Measurements from ENCODE around the gene ZFAND2B. TPM values are rescaled to one million over a fixed set of nuclear protein-coding genes. Genes with fewer than 3 reads are reported as not detected.

Gene ZFAND2B
- total RNA-seq, 1 donor from 2014 or later, result 29.8 TPM

DNA sequence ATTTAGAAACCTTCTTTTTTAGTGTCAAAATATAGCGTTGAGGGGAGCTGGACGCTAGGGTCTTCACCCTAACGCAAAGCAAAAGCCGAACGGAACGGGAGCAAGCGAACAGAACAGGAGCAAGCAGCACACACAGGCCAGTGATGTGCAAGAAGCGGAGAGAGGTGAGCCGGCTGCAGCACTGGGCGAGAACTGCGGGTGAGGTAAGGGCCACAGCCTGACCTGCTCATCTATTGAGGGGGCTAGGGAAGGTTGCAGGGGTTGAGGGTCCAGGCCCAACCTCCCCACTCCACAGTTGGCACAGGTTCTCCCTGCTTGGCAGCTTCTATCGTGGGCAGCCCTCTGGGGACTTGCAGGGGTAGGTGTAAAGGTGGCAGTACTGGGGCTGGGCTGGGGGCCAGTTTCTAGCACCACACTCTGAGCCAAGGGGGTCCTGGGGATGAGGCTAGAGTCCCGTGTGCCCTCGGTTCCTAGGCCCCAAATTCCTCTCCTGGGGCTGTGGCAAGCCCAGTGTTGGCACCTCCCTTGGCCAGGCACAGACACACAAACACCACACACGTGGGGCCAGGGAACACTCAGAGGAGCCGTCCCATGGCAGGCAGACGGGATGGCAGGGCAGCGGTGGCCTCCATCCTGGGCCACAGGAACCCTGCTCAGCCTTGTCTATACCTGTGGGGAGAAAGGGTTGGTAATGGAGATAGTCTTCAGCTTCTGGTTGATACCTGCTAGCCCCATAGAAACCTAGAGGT, 13.4 kb downstream of the ZFAND2B start:
- peak overlapping the region; percentile 84 for H3K4me3 Mint-ChIP-seq (ENCODE audit: unreplicated experiment)
- peaks cover 28% of the 10 kb centered on the region for H3K4me1 Mint-ChIP-seq (ENCODE audit: low read depth)
- H3K27ac Mint-ChIP-seq (ENCODE audit: unreplicated experiment), result peak overlapping the region; percentile 45

DNA sequence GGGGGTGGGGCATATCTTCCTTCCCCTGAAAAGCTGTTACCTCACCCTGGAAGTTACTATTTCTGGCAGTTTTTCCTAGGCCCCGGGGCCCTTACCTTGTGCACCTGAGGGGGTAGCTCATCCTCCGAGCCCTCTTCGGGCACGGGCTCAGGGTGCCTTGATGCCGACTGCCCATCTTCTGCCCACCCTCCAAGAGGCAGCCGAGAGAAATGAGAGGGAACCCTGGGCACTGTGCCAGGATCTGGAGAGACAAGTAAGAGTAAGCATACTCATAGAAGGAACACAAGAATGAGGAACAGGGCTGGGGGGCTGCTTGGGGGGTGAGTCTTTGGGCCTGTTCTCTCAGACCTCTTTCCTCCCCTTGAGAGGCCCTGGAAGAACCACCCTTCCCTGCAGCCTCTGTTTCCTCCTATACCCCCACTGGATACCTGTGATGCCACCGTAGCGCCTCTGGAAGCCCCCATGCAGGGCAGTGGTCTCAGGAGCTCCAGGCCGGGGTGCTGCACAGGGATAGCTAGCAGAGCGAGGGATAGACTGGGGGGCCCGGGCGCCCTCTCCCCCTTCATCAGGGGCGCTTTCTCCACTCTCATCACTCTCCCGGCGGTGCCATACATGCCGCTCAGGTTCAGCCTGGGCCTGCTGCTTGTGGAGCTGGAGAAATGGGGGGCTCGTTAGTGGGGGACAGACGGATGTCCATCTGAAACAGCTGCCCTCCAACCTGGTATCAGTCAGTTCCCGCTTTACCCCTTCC, 14.2 kb downstream of the ZFAND2B start:
- TF ChIP-seq, protein P1, sequence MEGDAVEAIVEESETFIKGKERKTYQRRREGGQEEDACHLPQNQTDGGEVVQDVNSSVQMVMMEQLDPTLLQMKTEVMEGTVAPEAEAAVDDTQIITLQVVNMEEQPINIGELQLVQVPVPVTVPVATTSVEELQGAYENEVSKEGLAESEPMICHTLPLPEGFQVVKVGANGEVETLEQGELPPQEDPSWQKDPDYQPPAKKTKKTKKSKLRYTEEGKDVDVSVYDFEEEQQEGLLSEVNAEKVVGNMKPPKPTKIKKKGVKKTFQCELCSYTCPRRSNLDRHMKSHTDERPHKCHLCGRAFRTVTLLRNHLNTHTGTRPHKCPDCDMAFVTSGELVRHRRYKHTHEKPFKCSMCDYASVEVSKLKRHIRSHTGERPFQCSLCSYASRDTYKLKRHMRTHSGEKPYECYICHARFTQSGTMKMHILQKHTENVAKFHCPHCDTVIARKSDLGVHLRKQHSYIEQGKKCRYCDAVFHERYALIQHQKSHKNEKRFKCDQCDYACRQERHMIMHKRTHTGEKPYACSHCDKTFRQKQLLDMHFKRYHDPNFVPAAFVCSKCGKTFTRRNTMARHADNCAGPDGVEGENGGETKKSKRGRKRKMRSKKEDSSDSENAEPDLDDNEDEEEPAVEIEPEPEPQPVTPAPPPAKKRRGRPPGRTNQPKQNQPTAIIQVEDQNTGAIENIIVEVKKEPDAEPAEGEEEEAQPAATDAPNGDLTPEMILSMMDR (IDR thresholded peaks at IDR 0.05), result no peak
- Mint-ChIP-seq H3K27me3 (ENCODE audit: low read depth) (no peaks in the 10 kb centered on the region), H3K4me3 (ENCODE audit: unreplicated experiment) (no peak overlapping the region), H3K9me3 (ENCODE audit: low read depth) (no peaks in the 10 kb centered on the region), H3K4me1 (ENCODE audit: low read depth) (peaks cover 28% of the 10 kb centered on the region), H3K27ac (ENCODE audit: unreplicated experiment) (no peak overlapping the region), H3K36me3 (ENCODE audit: low read depth) (peaks cover 18% of the 10 kb centered on the region)
- no peak for DNase-seq (ENCODE audit: low spot score)

More for the DNA sequence above, 13.4 kb downstream of the ZFAND2B start:
- Mint-ChIP-seq H3K9me3 (ENCODE audit: low read depth) (no peaks in the 10 kb centered on the region), H3K36me3 (ENCODE audit: low read depth) (peaks cover 14% of the 10 kb centered on the region), H3K27me3 (ENCODE audit: low read depth) (no peaks in the 10 kb centered on the region)
- no peak for DNase-seq (ENCODE audit: low spot score)
- TF ChIP-seq, protein P1 (IDR thresholded peaks at IDR 0.05), result no peak

DNA sequence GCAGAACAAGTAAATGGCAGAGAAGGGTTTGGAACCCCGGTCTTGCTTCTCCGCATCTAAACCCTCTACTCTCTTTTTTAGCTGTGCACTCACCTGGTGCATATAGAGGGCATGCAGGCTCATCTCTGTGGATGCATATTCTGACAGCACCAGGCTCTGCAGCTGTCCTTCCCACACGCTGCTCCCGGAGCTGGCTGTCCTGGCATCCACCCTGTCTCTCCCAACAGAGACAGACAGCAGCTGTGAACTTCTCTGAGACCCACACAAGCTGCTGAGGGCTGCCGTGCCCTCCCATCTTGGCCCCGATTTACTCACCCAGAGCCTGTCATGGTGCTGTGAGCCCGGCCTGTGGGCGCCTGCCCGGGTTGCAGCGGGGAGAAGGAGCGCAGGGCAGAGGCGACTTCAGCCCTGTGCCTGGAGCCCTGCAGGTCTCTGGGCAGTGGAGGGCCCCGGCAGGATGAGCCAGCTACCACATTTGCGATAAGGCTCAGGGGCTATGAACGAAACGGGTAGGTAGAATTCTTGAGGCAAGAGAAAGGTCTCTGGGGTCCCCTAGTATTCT, 15.5 kb downstream of the ZFAND2B start:
- Mint-ChIP-seq H3K27me3 (ENCODE audit: low read depth) (no peaks in the 10 kb centered on the region), H3K4me1 (ENCODE audit: low read depth) (peaks cover 26% of the 10 kb centered on the region), H3K9me3 (ENCODE audit: low read depth) (no peaks in the 10 kb centered on the region), H3K27ac (ENCODE audit: unreplicated experiment) (no peak overlapping the region), H3K36me3 (ENCODE audit: low read depth) (peaks cover 21% of the 10 kb centered on the region), H3K4me3 (ENCODE audit: unreplicated experiment) (no peak overlapping the region)
- TF ChIP-seq, protein P1 (IDR thresholded peaks at IDR 0.05), result no peak
- no peak for DNase-seq (ENCODE audit: low spot score)

DNA sequence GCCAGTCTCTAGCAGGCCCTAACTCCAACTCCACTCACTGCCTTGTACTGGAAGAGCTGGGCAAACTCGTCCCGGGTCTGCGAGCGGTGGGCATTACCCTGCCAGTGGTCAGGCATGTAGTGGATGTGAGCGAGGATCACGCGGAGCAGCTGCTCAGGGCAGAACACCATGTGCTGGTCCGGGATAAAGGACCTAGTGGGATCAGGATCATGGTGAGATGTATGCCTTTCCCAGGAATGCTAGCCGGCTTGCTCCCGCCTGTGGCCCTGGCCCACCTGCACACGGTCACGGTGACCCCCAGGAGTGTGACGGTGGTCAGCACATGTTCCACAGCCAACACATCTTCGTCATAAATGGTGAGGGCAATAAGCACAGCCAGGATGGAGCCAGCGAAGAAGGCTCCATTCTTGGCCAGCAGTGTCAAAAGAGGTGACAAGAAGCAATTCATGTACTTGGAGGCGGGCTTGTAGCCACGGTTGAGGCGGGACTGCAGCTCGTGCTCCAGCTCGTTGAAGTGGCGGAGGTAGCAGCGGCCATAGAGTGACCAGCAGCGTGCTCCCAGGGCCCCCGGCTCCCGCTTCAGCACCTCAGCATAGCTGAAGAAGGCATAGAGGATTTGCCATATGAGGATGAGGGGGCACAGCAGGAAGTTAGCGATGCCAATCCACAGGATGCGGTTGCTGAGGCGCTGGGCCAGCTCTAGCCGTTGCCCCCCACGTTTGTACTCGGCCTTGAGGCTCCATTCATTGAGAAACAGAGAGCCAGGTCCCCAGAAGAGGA, 17.4 kb downstream of the ZFAND2B start:
- TF ChIP-seq, protein P1 (IDR thresholded peaks at IDR 0.05), result no peak
- Mint-ChIP-seq H3K4me3 (ENCODE audit: unreplicated experiment) (no peak overlapping the region), H3K27me3 (ENCODE audit: low read depth) (no peaks in the 10 kb centered on the region), H3K36me3 (ENCODE audit: low read depth) (peaks cover 21% of the 10 kb centered on the region), H3K9me3 (ENCODE audit: low read depth) (no peaks in the 10 kb centered on the region), H3K4me1 (ENCODE audit: low read depth) (peaks cover 35% of the 10 kb centered on the region), H3K27ac (ENCODE audit: unreplicated experiment) (no peak overlapping the region)
- no peak for DNase-seq (ENCODE audit: low spot score)

GRCh38 chr2:219225350-219225749, 18.8 kb downstream of the ZFAND2B start:
- Mint-ChIP-seq H3K36me3 (ENCODE audit: low read depth) (peaks cover 21% of the 10 kb centered on the region), H3K9me3 (ENCODE audit: low read depth) (no peaks in the 10 kb centered on the region)

More at GRCh38 chr2:219225350-219225749, 18.8 kb downstream of the ZFAND2B start:
- Mint-ChIP-seq H3K4me3 (ENCODE audit: unreplicated experiment) (no peak overlapping the region), H3K4me1 (ENCODE audit: low read depth) (peaks cover 24% of the 10 kb centered on the region), H3K27ac (ENCODE audit: unreplicated experiment) (no peak overlapping the region), H3K27me3 (ENCODE audit: low read depth) (no peaks in the 10 kb centered on the region)
- DNase-seq (ENCODE audit: low spot score), result no peak
- TF ChIP-seq, protein P1 (IDR thresholded peaks at IDR 0.05), result no peak

Data from chondrocyte (in vitro differentiated cells).